Myocyte (in vitro differentiated cells): ENCODE results near the gene ANKUB1. TPM values are rescaled to one million over a fixed set of nuclear protein-coding genes. Genes with fewer than 3 reads are reported as not detected.

ENCODE experiments used
- DNase-seq: peaks from one replicate; pipeline ENCODE4 v3.0.0-alpha.2; 2012; ENCODE audit warnings: low read depth
- total RNA-seq: library from RNA; depleted of rRNA; stranded (reverse); fragments of >200 nt; gene quantifications from 2 replicates; pipeline ENCODE4 v1.2.3, GENCODE V29; 2014

ANKUB1 gene
- total RNA-seq, 1 donor from 2014 or later: not detected

- DNase-seq: no peak
Measured at GRCh38 chr3:149764302-149764701, 28.1 kb downstream of the ANKUB1 start.

GRCh38 chr3:149763565-149764195 lies 28.7 kb downstream of the ANKUB1 start:
- no peak for DNase-seq

- DNase-seq: no peak
Measured at GRCh38 chr3:149753717-149754116, 38.6 kb downstream of the ANKUB1 start.

DNA sequence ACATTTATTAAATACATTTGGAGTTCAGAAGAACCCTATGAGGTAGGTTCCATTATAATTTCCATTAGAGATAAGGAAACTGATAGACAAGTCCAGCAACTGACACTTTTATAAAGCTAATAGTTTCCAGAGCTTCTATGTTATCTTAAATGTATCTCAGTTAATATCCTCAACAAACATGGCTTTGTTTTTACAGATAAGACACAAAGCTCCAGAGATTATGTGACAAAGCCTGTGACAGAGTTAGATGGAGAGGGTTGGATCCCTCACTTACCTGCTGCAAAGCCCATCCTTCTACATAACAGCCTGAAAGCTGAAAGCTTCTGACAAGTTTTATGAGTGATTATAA lies 39.6 kb downstream of the ANKUB1 start:
- no peak for DNase-seq

GRCh38 chr3:149752051-149752787 lies 40.1 kb downstream of the ANKUB1 start, which contains the start of gene COMMD2:
COMMD2 (minus strand) TSS chr3:149752489; CDS start chr3:149752444, 45 bp downstream.
- peak; percentile 89 for DNase-seq

DNA sequence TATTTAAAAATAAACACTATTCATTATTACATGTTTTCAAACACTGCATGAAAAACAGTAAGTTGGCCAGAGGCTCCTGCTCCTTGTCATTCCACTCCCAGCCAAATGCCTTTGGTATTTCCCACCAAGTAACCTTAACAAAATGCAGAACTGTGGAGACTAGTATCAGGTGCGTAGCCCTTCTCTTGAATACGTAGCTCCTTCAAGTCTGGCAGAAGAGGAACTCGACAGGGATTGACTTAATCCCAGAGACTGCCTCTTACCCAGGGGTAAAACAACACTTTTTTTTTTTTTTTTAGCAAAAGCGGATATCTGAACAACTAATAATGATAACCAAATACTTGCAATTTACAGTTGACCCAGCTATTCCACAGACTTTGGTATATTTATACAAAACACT lies 40.8 kb downstream of the ANKUB1 start:
- no peak for DNase-seq

DNA sequence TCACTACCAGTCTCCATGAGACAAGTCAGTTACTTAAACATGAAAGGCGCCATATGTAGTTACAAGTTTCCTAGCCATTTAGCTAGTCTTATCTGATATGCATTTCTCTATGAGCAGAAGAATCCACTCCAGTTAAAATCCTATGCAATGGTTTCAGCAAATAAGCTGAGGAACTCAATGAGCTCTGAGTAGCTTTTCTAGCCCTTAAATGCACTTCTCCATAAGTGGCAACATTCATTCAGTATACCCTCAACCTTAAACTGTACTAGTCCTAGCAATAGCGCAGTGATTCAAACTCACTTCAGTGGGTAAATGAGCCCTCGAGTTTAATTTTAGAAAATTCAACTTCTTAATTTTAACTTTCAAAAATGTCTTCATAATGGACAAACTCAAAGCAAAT lies 47.7 kb downstream of the ANKUB1 start:
- DNase-seq: no peak

GRCh38 chr3:149744151-149744550 lies 48.2 kb downstream of the ANKUB1 start:
- no peak for DNase-seq

DNA sequence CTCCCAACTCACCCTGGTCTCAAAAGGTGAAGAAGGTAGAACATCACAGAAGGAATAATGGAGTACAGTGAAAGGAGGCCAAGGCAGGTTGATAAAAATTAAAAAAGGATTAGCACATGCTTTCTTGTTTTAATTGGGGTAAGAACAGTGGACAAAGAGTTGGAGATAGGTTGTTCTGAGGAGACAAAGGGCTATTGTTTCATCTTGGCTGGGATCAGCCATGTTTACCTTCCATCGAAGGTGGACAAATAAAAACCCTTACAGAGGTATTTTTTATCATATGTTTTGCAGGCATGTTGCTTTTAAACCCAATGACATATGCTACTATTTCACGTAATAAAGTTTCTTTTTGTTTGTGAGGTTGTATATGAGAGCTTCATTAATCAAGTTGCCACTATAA lies 53.0 kb downstream of the ANKUB1 start:
- no peak for DNase-seq

GRCh38 chr3:149738876-149739275 lies 53.5 kb downstream of the ANKUB1 start:
- DNase-seq: no peak

GRCh38 chr3:149736953-149737205 lies 55.5 kb downstream of the ANKUB1 start:
- DNase-seq: no peak

- DNase-seq: peak; percentile 55
Measured at GRCh38 chr3:149736175-149736952, 56.0 kb downstream of the ANKUB1 start.

- DNase-seq: no peak
Measured at GRCh38 chr3:149732234-149732633, 60.1 kb downstream of the ANKUB1 start.

DNA sequence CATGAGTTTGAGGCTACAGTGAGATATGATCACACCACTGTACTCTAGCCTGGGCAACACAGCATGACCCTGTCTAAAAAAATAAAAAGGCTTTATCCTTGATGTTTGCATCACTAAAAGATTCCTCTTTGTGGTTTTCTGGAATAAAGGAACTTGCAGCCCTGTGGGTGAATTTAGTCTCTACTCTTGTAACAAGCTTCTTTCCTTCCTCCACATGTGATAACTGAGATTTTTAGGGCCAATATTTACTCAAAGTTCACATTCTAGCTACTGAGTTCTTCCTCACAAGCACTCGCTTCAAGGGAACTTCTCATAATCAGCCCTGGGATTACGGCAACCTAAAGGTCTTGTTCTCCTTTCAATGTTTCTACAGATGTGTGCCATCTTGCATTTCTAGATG lies 64.7 kb downstream of the ANKUB1 start:
- no peak for DNase-seq

DNA sequence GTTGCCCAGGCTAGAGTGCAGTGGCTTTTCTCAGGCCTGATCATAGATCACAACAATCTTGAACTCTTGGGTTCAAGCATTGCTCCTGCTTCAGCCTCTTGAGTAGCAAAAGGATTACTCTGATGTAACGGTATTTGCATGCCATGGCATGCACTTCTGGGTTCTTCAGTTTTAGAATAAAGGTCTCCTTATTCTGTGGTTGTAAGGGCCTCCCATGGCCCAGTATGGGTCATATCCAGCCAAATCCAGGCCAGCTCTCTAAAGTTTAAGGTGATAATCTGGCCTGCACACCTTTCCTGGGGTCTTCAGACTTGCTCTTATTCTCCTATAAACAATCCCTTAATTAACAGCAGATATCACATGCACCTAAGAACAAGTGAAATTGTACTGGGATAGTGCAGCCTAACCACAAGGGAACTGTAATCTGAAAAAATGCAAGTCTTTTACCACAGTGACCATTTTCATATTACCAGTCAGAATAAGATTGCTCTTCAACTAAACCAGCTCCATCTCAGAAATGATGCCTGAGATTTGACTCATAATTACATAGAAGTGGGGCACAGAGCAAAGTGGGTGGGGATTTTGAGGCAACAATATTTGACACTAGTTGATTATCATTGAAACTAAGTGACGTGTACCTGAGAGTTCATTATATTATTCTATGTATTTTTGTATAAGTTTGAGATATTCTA lies 65.5 kb downstream of the ANKUB1 start:
- DNase-seq: no peak

DNA sequence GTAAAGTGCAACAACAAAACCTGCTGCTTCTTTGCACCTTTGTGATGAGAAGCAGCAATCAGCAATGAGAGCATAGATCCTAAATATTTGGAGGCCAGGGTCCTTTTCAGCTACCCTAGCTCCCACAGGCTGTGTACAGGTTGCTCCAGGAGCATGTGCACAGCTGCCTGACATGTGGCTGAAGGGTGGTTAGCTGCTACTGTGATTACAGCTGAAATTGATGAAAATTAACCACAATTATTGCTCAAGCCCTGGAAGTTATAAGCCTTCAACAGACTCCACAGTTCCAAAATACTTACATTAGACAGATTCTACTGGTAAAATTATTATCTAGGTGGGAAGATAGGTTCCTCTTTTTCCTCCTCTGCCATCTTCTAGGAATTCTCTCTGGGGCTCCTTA lies 68.6 kb downstream of the ANKUB1 start:
- DNase-seq: no peak

DNA sequence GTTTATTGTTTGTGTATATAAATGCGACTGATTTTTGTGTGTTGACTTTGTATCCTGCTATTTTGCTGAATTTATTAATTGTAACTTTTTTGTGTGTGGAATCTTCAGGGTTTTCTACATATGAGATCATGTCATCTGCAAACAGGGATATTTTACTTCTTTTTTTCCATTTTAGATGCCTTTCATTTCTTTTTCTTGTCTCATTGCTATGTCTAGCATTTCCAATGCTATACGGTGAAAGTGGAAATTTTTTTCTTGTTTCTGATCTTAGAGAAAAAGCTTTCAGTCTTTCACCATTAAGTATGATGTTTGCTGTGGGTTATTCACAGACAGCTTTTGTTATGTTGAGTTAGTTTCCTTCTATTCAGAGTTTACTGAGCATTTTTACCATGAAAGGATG lies 71.4 kb downstream of the ANKUB1 start:
- DNase-seq: no peak

DNA sequence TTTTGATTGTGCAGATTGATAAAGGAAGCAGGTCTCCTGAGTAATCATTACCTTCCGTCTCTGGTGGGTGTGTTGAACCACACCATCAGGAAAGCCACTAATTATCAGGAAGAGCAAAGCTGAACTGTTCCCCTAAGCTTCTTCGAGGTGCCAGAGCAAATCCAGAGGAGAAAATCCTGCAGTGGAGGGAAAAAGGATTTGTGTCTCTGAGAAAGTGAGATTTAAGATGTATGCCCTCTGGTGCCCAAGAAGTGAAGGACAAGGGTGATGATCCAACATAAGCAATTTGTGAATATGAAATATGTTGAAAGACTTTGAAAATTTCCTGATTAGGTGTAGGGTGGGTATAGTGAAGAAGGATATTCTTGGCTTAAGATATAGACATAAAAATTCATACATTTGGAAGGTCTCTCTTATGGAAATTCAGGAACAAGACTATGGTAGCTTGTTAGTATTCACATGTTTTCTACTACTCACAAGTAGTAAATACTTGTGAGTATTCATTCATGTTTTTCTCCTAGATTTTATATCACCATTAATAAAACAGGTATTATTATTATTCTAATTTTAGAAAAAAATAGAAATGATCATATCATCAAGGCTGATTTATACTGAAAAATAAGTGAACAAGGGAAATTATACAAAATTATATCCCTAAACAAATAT lies 74.8 kb downstream of the ANKUB1 start:
- DNase-seq: peak; percentile 78

DNA sequence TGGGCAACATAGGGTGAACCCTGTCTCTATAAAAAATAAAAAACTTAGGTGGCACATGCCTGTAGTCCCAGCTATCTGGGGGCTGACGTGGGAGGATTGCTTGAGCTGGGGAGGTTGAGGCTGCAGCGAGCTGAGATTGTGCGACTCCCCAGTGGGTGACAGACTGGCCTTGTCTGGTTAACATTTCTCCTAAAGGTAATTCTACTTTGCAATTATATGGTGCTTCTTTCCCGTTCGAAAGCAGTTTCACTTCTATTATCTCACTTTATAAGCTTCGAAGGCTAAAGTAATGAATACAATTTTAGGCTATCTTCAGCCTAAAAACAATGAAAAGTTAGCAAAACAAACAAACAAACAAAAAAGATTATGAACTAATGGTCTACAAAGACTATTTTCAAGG lies 75.4 kb downstream of the ANKUB1 start:
- no peak for DNase-seq

DNA sequence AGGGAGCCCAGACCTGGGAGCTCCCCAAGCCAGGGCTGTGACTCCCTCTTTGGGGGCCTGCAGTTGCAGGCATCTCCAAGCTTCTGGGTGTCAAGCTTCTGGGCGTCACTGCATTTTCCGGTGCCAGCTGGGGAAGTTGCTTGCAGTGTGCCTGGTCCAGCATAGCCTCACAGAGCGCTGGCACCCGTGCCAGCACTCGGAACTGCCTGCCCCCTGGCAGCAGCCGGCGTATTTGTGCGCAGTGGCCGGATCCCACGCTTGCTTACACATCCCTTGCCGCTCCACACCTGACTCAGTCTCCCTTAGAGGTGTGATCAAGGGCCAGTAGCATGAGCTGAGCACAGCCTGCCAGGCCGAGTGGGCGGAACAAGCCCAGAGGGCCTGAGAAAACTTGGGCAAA lies 77.1 kb downstream of the ANKUB1 start:
- no peak for DNase-seq
